CD4-positive, alpha-beta T cell treated with Interleukin-12 subunit alpha and Interleukin-12 subunit beta, for 1 hour (primary cell): ENCODE data around the gene ZFAND2B.
"Not testable (repeated sequence)": the region's sequence is repeated elsewhere in the genome, so short reads cannot be mapped to it uniquely, and the experiment has no call there.

ENCODE experiments used
- DNase-seq: peaks from one replicate; pipeline ENCODE4 v3.0.0-alpha.2; 2020

The ZFAND2B gene

DNA sequence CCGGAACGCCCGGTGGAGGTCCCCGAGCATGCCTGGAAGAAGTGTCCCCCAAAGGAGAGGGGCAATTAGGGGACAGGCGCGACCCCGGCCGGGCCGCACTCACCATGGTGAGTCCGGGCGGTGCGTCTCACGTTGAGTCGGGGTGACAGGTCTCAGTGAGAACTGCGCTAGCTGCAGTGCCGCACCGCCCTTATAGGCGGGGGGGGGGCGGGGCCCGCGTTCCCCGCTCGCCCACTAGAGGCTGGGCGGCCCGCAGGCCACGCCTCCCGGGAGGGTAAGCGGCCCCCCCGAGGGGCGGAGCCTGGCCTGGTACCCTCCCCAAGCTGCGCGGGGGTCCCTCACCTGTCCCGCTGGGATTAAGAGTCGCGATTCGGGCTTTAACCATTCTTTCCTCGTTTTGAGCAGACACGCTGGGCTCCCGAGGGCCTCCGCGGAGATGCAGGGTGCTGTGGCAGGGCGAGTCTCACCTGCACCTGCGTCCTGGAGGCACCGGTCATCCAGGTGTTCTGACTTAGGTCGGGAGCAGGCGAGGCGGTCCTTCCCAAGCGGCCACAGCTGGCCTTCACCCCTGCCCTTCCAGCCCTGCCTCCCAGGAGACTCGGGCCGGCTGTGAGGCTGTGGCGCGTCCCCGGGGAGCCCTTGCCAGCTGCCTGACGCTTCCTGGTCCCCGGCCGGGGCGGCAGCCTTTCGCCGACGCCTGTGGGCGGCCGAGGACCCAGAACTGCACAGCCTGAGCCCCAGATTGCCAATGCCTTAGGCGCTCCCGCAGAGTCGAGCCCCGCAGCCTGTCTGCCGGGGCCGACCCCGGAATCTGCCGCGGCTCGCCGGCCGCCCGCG lies 47.4 kb downstream of the ZFAND2B start, which contains the start of gene TUBA4A:
TSS of gene TUBA4A (minus strand) at position 166 of the 837 bp plus-strand sequence. CDS start at position 106, 60 bp downstream.
- DNase-seq, result peak; percentile 93

- peak; percentile 56 for DNase-seq
These were observed 48.1 kb downstream of the ZFAND2B start for GRCh38 chr2:219254590-219255201.

DNA sequence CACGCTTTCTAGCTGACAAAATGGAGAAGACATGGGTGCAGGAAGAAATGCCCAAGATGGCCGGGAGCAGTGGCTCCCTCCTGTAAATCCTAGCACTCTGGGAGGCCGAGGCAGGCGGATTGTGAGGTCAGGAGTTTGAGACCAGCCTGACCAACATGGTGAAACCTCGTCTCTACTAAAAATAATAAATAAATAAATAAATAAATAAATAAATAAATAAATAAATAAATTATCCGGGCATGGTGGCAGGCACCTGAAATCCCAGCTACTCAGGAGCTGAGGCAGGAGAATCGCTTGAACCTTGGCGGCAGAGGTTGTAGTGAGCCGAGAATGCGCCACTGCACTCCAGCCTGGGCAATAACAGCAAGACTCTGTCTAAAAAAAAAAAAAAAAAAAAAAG lies 52.4 kb downstream of the ZFAND2B start:
- not testable (repeated sequence) for DNase-seq
